ENCODE results near the gene SLC25A27. TPM values are rescaled to one million over a fixed set of nuclear protein-coding genes. Genes with fewer than 3 reads are reported as not detected.

SLC25A27 gene
- total RNA-seq, 1 experiment from 2014 or later: 10.7 TPM

DNA sequence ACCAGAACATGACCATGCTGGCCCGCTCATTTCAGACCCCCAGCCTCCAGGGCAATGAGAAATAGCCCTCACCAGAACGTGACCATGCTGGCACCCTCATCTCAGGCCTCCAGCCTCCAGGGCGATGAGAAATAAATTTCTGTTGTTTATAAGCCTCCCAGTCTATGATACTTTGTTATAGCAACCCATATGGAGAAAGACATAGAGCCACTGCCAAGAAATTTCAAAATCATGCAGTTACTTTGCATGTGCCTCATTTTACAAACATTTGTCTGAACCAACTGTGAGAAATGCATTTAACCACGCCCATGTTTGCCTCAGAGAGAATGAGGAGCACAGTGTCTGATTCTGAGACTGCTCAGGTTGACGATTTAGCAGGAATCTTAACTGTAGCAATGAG, 15.6 kb upstream of the SLC25A27 start:
- intact Hi-C loops (cut with micrococcal nuclease): no loop called here

GRCh38 chr6:46637933-46638332, 14.8 kb upstream of the SLC25A27 start:
- ChIA-PET CTCF (interaction anchor here (1.0 kb wide), 1 partner anchor 18 kb away, joined by 4 read pairs; no protein-coding TSS in a partner anchor), RAD21 (ENCODE audit: low non-redundant PET in 1 of 2, low total read pairs in 2 of 2, uncharacterized antibody in 2 of 2, unreplicated experiment in 2 of 2) (no interaction called here), POLR2A (no interaction called here)
- H4K20me1 ChIP-seq (ENCODE audit: insufficient read depth): no peaks in the 10 kb centered on the region
- H3K4me3 ChIP-seq (replicated peaks in 1 of 2; ENCODE audit: low read depth in 1 of 2, low read length in 2 of 2): no peak overlapping the region
- DNase-seq (ENCODE audit: low read depth, low spot score) (no peak), ATAC-seq (no peak)
- no peaks in the 10 kb centered on the region for H3K27me3 ChIP-seq (ENCODE audit: insufficient read depth, low read length)
- H3K4me2 ChIP-seq (ENCODE audit: low read length): no peak overlapping the region
- intact Hi-C loops (cut with micrococcal nuclease): no loop called here
- H3K9me2 ChIP-seq (ENCODE audit: insufficient read depth): no peaks in the 10 kb centered on the region
- no peak overlapping the region for H3K27ac ChIP-seq (ENCODE audit: low read depth, low read length)
- no peaks in the 10 kb centered on the region for H3K79me2 ChIP-seq (ENCODE audit: insufficient read depth, low read length)
- H3K36me3 ChIP-seq (ENCODE audit: control insufficient read depth in 1 of 2, insufficient read depth in 2 of 2, low read length in 2 of 2): no peaks in the 10 kb centered on the region
- no peak overlapping the region for H2AFZ ChIP-seq (ENCODE audit: low read depth, low read length, poor library complexity, severe bottlenecking)
- BruUV-seq (replicated peaks): no TSS peak
- TF ChIP-seq TCF7L2 (IDR thresholded peaks at IDR 0.05; ENCODE audit: borderline replicate concordance, extremely low read depth, insufficient read depth, insufficient read length): no peak
- no peak for TF ChIP-seq CEBPB (IDR thresholded peaks at IDR 0.05; ENCODE audit: low read depth)
- H3K4me1 ChIP-seq (ENCODE audit: control insufficient read depth in 1 of 2, insufficient read depth in 2 of 2, low read length in 2 of 2): peaks cover 2 to 6% of the 10 kb centered on the region in 2 experiments; a peak in 1 of 4 replicates
- no peak overlapping the region for H3K9ac ChIP-seq (ENCODE audit: low read length)
- H3K9me3 ChIP-seq (ENCODE audit: control insufficient read depth in 1 of 2, insufficient read depth in 1 of 2, low read depth in 1 of 2, low read length in 2 of 2): no peaks in the 10 kb centered on the region

More for the DNA sequence above, 15.6 kb upstream of the SLC25A27 start:
- Histone ChIP-seq H3K27ac (ENCODE audit: low read depth, low read length) (no peak overlapping the region), H4K20me1 (ENCODE audit: insufficient read depth) (no peaks in the 10 kb centered on the region), H3K27me3 (ENCODE audit: insufficient read depth, low read length) (no peaks in the 10 kb centered on the region), H3K4me2 (ENCODE audit: low read length) (no peak overlapping the region), H3K9me2 (ENCODE audit: insufficient read depth) (no peaks in the 10 kb centered on the region), H3K79me2 (ENCODE audit: insufficient read depth, low read length) (no peaks in the 10 kb centered on the region), H3K36me3 (ENCODE audit: control insufficient read depth in 1 of 2, insufficient read depth in 2 of 2, low read length in 2 of 2) (no peaks in the 10 kb centered on the region), H3K9ac (ENCODE audit: low read length) (no peak overlapping the region), H3K4me3 (replicated peaks in 1 of 2; ENCODE audit: low read depth in 1 of 2, low read length in 2 of 2) (no peak overlapping the region), H3K4me1 (ENCODE audit: control insufficient read depth in 1 of 2, insufficient read depth in 2 of 2, low read length in 2 of 2) (peaks cover 2 to 6% of the 10 kb centered on the region in 2 experiments; a peak in 1 of 4 replicates), H3K9me3 (ENCODE audit: control insufficient read depth in 1 of 2, insufficient read depth in 1 of 2, low read depth in 1 of 2, low read length in 2 of 2) (no peaks in the 10 kb centered on the region), H2AFZ (ENCODE audit: low read depth, low read length, poor library complexity, severe bottlenecking) (no peak overlapping the region)
- RAD21 ChIA-PET (ENCODE audit: low non-redundant PET in 1 of 2, low total read pairs in 2 of 2, uncharacterized antibody in 2 of 2, unreplicated experiment in 2 of 2): no interaction called here
- BruUV-seq (replicated peaks): no TSS peak
- CTCF ChIA-PET: no interaction called here
- TF ChIP-seq CEBPB (IDR thresholded peaks at IDR 0.05; ENCODE audit: low read depth) (no peak), ELF1 (IDR thresholded peaks at IDR 0.05; ENCODE audit: borderline replicate concordance, low read depth) (no peak), EZH2phosphoT487 (IDR thresholded peaks at IDR 0.05; ENCODE audit: borderline replicate concordance) (no peak), CBX3 (IDR thresholded peaks at IDR 0.05; ENCODE audit: low read depth) (no peak)
- POLR2A ChIA-PET: no interaction called here
- no peak for ATAC-seq
- no peak for DNase-seq (ENCODE audit: low read depth, low spot score)

All from HCT116 (cell line).